ENCODE measurements around the gene PLEKHM2.

Gene PLEKHM2

DNA sequence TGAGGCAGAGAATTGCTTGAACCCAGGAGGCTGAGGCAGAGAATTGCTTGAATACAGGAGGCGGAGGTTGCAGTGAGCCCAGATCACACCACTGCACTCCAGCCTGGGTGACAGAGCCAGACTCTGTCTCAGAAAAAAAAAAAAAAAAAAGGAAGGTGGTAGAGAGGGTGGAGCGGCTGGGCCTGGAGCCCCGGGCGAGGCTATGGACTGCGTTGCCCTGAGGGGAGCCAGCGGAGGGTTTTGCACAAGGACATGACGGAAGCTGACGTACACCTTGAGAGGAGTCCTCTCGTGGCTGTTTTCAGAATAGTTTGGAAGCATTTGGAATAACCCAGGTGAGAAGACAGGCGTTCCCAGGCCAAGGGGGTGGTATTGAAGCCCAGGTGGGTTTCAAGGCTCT lies 67.6 kb downstream of the PLEKHM2 start:
- no peak overlapping the region for H3K4me3 ChIP-seq (replicated peaks; ENCODE audit: low read depth, low read length)
- TF ChIP-seq, protein P1, sequence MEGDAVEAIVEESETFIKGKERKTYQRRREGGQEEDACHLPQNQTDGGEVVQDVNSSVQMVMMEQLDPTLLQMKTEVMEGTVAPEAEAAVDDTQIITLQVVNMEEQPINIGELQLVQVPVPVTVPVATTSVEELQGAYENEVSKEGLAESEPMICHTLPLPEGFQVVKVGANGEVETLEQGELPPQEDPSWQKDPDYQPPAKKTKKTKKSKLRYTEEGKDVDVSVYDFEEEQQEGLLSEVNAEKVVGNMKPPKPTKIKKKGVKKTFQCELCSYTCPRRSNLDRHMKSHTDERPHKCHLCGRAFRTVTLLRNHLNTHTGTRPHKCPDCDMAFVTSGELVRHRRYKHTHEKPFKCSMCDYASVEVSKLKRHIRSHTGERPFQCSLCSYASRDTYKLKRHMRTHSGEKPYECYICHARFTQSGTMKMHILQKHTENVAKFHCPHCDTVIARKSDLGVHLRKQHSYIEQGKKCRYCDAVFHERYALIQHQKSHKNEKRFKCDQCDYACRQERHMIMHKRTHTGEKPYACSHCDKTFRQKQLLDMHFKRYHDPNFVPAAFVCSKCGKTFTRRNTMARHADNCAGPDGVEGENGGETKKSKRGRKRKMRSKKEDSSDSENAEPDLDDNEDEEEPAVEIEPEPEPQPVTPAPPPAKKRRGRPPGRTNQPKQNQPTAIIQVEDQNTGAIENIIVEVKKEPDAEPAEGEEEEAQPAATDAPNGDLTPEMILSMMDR (IDR thresholded peaks at IDR 0.05; ENCODE audit: low read depth, low read length, missing control alignments) = no peak

DNA sequence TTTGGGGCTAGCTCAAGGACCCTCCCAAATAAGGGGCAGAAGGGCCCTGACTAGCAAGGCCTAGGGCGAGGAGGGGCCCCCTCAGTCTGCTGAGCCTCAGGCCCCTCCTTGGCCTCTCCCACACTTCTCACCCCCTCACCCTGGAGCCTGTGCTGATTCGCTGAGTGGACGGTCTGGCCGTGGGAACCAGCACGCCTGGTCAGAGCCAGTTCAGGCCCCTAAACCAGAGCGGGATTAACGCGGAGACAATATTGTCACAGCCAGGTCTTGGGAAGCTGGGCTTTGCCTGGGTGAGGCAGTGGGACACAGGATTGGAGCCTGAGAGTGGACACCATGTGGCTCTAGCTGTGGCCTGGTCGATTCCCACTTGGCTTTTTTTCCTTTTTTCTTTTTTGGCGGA lies 69.7 kb downstream of the PLEKHM2 start:
- DNase-seq (ENCODE audit: extremely low read depth, low read depth) = no peak
- TF ChIP-seq, protein P1 (IDR thresholded peaks at IDR 0.05; ENCODE audit: low read depth, low read length, missing control alignments) = no peak
- H3K4me3 ChIP-seq (replicated peaks; ENCODE audit: low read depth, low read length) = no peak overlapping the region

More for the DNA sequence above, 67.6 kb downstream of the PLEKHM2 start:
- DNase-seq (ENCODE audit: extremely low read depth, low read depth) = no peak

DNA sequence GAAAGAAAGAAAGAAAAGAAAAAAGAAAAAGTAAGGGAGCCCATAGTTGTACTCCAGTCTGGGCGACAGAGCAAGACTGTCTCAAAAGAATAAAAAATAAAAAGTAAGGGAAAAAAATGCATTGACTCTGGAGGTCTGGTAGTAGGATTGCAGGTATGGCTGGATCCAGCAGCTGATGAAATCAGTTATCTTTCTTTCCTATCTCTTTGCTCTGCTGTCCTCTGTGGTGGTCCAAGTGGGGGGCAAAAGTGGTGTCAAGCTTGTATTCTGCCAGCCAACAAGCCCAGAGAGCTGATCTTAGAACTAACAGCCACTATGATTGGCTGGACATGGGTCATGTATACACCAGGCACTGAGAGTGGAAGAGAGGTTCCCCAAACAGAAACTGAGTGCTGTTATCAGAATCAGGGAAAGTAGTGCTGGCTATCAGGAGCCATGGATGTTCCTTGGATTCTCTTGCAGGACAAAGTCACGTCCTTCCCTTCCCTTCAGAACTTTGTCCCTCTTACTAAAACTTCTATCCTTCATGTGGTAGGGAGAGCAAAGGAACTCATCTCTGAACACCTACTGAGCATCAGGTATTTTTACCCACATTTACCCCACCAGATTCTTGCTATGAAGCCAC lies 71.0 kb downstream of the PLEKHM2 start:
- H3K4me3 ChIP-seq (replicated peaks; ENCODE audit: low read depth, low read length) = no peak overlapping the region
- DNase-seq (ENCODE audit: extremely low read depth, low read depth) = no peak
- TF ChIP-seq, protein P1 (IDR thresholded peaks at IDR 0.05; ENCODE audit: low read depth, low read length, missing control alignments) = no peak

DNA sequence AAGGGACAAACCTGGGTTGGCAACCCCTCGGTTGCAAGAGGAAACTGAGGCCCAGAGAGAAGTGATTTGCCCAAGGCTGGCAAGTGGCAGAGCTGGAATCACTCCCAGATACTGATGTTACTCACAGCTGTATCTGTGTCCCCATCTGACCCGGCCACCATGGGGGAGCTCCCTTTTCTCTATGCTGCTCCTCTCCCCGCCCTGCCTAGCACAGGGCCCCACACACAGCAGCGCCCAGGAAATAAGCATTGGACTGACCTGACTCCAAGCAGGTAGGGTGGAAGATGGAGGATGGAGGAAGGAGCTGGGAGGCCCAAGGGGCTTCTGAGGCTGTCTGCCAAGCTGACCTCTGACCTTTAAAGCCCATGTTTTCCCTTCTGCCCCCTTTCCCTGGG lies 71.5 kb downstream of the PLEKHM2 start:
- TF ChIP-seq, protein P1 (IDR thresholded peaks at IDR 0.05; ENCODE audit: low read depth, low read length, missing control alignments) = no peak
- H3K4me3 ChIP-seq (replicated peaks; ENCODE audit: low read depth, low read length) = no peak overlapping the region
- no peak for DNase-seq (ENCODE audit: extremely low read depth, low read depth)

DNA sequence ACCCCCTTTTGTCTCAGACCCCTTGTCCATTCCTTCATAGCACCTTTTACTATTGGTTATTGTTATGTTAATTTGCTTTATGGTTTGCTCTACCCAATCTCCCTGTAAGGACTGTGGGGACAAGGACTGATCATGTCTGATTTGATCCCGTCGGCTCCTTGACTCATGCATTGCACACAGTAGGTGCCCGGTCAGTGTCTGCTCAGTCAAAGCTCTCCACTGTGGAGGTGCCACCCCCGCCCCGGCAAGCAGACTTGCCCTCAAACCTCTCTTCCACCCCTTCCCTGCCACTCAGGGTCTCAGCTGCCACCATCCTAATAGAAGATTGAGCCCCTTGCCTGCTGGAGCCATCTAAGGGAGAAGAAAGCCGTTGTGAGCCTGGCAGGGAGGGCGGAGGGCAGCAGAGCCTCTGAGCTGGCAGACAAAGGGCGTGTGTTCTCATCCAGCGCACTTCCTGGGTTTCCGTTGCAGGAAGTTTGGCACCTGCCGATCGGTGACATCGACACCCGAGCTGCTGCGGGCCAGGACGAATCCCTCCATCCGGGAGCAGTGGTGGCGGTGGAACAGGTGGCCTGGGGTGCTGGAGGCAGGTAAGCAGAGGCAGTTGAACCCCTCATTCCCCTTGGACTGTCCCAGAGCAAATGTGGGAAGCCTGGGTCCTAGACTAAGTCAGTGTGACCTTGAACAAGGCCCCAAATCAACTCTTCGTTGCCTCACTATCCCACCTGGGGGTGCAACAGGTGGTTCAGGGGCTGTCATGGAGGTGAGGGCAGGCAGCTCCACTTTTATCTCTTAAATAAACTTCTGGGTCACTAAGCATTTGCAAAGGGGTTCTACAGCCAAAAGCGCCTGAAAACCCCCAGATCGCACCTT lies 72.3 kb downstream of the PLEKHM2 start:
- TF ChIP-seq, protein P1 (IDR thresholded peaks at IDR 0.05; ENCODE audit: low read depth, low read length, missing control alignments) = no peak
- no peak overlapping the region for H3K4me3 ChIP-seq (replicated peaks; ENCODE audit: low read depth, low read length)

DNA sequence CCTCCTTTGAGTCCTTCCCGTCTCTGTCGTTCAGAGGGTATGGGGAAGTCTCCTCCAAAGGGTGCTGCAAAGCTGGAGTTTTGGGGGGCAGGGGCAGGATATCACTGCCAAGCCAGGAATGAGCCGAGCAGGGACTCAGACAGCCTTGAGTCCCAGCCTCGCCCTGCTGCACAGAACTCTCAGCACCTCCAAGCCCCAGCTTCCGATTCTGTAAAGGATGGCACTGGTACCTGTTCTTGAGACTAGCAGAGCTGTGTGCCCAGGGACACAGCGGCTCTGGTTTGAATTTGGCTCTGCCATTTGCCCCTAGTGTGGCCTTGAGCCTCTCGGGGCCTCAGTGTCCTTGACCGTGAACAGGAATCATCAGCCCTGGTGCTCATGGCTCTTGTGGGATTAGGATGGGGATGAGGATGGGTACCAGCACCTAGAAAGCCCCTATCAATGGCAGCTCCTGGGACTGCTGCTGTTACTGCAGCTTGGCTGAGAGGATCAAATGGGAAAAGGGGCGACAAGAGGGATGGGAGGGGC lies 73.0 kb downstream of the PLEKHM2 start:
- TF ChIP-seq, protein P1 (IDR thresholded peaks at IDR 0.05; ENCODE audit: low read depth, low read length, missing control alignments) = no peak
- DNase-seq (ENCODE audit: extremely low read depth, low read depth) = no peak
- no peak overlapping the region for H3K4me3 ChIP-seq (replicated peaks; ENCODE audit: low read depth, low read length)

More for the DNA sequence above, 72.3 kb downstream of the PLEKHM2 start:
- DNase-seq (ENCODE audit: extremely low read depth, low read depth) = no peak
